Stimulated activated CD4-positive, alpha-beta T cell treated with anti-CD3 and anti-CD28 coated beads, TNF-alpha, amount 100 ng/mL, for 48 hours (primary cell): ENCODE data around the gene CA10.

Source experiments
- DNase-seq, 3 donors: peaks; one replicate each; pipeline ENCODE4 v3.0.0-alpha.2; 2020; ENCODE audit warnings: low read depth in 3 of 3

Gene CA10

DNA sequence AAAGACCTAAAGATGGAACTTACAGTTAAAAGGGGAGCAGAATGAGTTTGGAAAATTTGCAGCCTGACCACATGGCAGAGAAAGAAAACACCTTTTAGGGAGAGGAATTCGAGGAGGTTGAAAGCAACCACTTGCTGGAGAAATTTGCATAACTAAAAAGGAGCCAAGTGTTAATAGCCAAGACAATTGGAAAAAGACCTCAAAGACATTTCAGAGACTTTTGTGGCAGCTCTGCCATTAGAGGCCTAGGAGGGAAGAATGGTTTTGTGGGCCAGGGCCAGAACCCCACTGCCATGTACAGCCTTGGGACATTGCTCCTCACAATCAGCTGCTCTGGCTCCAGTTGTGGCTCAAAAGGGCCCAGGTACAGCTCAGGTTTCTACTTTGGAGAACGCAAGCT, 559.7 kb downstream of the CA10 start:
- no peak for DNase-seq

DNA sequence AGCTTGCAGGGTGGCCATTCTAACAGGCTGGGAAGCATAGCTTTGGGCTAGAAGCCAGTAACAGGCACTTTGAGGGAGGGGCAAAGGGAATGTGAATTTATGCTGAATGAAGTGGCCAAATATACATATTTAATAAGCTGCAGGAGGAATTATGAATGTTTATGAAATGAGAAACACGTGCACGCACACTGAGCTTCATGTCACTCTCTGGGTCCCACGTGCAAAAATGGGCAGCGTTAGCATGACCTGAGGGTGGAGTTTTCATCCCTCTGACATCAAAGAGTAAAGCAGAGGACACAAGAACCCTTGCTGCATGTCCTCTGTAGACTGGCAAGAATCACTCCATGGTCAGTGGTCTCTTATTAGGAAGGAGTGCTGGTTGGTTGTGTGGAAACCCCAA, 561.2 kb downstream of the CA10 start:
- DNase-seq: no peak

DNA sequence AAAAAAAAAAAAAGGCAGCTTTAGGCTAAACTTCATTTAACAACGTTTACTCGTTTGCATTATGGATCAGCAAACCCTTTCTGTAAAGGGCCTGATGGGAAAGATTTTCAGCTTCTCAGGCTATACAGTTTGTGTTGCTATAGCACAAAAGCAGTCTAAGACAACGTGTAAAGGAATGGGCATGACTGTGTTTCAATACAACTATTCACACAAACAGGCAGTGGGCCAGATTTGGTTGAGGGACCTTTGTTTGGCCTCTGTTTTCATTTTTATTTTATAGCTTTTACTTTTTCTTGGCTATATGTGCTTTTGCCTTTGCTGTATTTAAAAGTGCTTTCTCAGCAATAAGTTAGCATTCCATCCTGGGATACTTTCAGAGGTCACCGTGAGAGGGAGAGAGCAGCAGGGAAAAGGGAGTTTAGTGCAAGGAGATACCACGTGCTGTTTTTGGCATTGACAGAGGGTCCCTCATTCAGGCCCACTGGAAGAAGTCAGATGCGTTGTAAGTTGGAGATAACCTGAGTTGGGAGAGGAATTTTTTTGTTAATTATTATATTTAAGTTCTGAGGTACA, 562.6 kb downstream of the CA10 start:
- no peak for DNase-seq

DNA sequence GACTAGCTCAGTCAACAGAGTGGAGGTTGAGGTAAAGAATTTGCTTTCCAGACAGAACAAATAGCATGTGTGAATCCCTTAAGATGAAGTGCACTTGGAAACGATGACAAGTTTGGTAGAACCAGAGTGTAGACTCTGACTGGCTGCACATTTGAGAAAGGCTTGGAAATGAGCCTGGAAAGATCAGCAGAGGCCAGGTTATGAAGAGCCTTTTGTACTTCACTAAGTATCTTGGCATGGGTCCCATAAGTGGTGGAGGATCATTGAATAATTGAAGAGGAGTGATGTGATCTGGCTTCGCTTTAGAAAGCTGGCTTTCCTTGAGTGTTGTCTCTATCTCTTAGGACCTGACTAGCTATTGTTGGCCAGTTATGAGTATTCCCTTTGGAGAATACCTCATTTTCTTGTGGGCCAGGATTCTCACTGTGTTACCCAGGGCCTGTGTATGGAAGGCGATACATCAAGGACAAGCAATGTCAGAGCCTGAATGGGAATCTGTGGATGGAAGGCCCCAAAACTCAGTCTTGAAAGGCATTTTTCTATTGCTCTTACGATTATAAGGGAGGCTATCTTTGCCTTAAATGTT, 568.4 kb downstream of the CA10 start:
- DNase-seq: no peak

DNA sequence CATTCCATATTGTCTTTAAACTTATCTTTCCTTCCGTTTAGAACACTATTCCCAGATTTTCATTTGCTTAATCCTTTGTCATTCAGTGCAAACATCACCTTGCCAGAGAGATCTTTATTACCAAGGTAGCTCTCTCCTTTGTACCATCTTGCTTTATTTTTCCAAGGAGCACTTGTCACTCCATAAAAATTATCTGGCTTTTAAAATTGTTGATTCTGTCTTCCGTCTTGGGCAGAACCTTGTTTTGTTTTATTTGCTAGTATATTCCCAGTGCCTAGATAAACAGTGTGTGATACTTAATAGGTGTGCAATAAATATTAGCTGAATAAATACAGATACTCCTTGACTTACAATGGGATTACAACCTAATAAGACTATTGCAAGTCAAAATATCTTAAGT, 570.5 kb downstream of the CA10 start:
- DNase-seq: no peak

DNA sequence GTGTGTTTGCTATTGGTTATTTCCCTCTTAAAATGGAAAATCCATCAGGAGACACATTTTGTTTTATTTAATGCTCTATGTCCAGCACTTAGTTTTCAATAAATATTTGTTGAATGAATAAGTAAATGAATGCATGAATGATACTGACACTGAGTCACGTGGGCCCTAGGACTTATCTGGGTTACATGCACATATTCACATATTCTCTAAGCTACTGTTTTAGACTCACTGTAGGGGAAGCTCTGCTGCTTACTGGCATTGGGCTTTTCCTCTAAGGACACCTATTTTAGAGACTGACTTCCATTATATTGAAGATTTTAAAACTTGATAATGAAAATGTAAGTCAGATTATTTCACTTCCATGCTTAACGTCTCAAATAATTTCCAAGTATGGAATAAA, 571.0 kb downstream of the CA10 start:
- no peak for DNase-seq

DNA sequence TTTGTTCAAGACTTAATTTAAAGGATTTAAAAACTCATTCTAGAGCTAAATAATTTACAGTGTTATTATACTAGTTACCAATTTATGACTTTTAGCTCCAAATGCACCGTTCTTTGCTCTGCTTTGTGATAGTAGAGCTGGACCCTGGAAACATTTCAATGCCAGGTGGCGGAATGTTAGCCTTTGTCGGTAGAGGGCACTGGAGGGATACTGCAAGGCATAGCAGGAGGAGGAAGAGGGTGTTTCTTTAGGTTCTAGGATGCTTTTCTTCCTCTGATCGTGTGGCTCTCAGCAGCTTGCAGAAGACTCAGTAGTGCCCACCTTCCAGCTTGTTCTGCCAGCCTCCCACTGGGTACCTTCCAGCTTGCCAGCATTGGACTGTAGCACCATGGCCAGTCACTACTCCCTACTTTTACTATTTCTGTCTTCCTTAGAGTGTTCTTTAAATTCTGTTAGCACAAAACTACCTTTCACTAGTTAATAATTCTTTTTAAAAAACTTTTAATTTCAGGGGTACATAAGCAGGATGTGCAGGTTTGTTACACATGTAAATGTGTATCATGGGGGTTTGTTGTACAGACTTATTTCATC, 572.9 kb downstream of the CA10 start:
- DNase-seq: no peak

DNA sequence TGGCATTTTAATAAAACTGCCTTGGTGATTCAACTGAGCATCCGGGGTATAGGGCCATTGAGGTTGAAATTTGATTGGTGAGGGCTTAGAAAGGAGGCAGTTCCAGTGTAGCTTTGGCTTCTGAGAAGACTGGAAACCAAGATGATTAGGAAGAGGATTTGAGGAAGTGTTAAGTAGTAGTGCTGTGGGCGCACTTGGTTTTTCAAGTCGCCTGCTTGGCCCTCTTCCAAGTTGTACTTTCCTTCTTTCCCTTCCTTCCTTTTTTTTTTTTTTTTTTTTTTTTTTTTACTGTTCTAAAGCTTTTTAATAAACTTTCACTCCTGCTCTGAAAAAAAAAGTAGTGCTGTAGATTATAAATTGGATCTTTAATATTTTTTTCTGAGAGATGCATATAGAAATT, 577.6 kb downstream of the CA10 start:
- no peak for DNase-seq
